GM12878 (cell line): ENCODE measurements around the gene BCHE. TPM values are rescaled to one million over a fixed set of nuclear protein-coding genes. Genes with fewer than 3 reads are reported as not detected.

Source experiments
- ATAC-seq: fragments of 200-7000 bp; cut with Tn5 transposase; 3 replicates; pipeline ENCODE4 v1.9.1; 2020; ENCODE audit warnings: mild to moderate bottlenecking, moderate library complexity
- BruUV-seq: library from RNA; stranded (reverse); fragments of 400-500 nt; replicated peaks from 2 replicates; lab custom pipeline; 2021; lab: Mats Ljungman, UMichigan
- CTCF ChIA-PET: fragments of 300-600 bp; sonication (Branson Sonifier 250); formaldehyde crosslinking; extraction: SDS; loops from one replicate; lab custom pipeline; 2021; ENCODE audit warnings: inconsistent platforms; lab: Yijun Ruan, JAX
- POLR2A ChIA-PET: fragments of 350-600 bp; formaldehyde crosslinking; extraction: SDS; loops from one replicate; lab custom pipeline; 2021; ENCODE audit warnings: inconsistent platforms; lab: Charles Lee
- RAD21 ChIA-PET: fragments of 300-600 bp; sonication (Branson Sonifier 250); formaldehyde crosslinking; loops from one replicate; lab custom pipeline; 2023; ENCODE audit warnings: antibody characterized with exemption; ENCODE audit not compliant: unreplicated experiment; lab: Charles Lee
- SMC1A ChIA-PET: fragments of 300-600 bp; sonication (Branson Sonifier 250); formaldehyde crosslinking; loops from one replicate; lab custom pipeline; 2023; ENCODE audit not compliant: unreplicated experiment, uncharacterized antibody; lab: Charles Lee
- DNase-seq: peaks from one replicate; pipeline ENCODE4 v3.0.0-alpha.2; 2011; ENCODE audit warnings: low read depth, low spot score
- FAIRE-seq: peaks from 3 replicates; lab custom pipeline; 2011; peaks lifted over from hg19 to GRCh38; lab: Jason Lieb, UNC
- H2AFZ ChIP-seq: 2 replicates; pipeline ENCODE4 v1.6.0; 2011; ENCODE audit warnings: low read depth, low read length, control low read depth; ENCODE audit not compliant: control insufficient read depth
- H3K27ac ChIP-seq: 2 replicates; pipeline ENCODE4 v1.5.1; 2011; ENCODE audit warnings: control low read depth; ENCODE audit not compliant: control insufficient read depth, insufficient read depth
- H3K27me3 ChIP-seq, 2 experiments: replicated peaks in 1 of 2; 2 replicates each; pipeline versions ENCODE4 v1.6.0 to v1.6.1; 2011; ENCODE audit warnings: low read length in 1 of 2; ENCODE audit not compliant: control insufficient read depth in 2 of 2, insufficient read depth in 2 of 2
- H3K36me3 ChIP-seq, 2 experiments: 2 replicates each; pipeline ENCODE4 v1.5.1; 2011; ENCODE audit warnings: low read length in 1 of 2; ENCODE audit not compliant: control insufficient read depth in 2 of 2, insufficient read depth in 2 of 2
- H3K4me1 ChIP-seq: 2 replicates; pipeline ENCODE4 v1.6.1; 2011; ENCODE audit warnings: mild to moderate bottlenecking, low read length, moderate library complexity, mixed read lengths; ENCODE audit not compliant: control insufficient read depth, insufficient read depth
- H3K4me2 ChIP-seq: 2 replicates; pipeline ENCODE4 v1.6.0; 2011; ENCODE audit warnings: control low read depth; ENCODE audit not compliant: control insufficient read depth, insufficient read depth
- H3K4me3 ChIP-seq: fragments of 200-600 bp; sonication (generic); 2 replicates; pipeline ENCODE4 v1.5.1; 2016
- H3K79me2 ChIP-seq: 2 replicates; pipeline ENCODE4 v1.6.0; 2011; ENCODE audit warnings: low read length; ENCODE audit not compliant: control insufficient read depth, insufficient read depth
- H3K9ac ChIP-seq: 2 replicates; pipeline ENCODE4 v1.8.0; 2011; ENCODE audit warnings: low read length, control low read depth, mixed read lengths; ENCODE audit not compliant: control insufficient read depth, insufficient read depth
- H3K9me3 ChIP-seq: replicated peaks from 3 replicates; pipeline ENCODE4 v1.5.1; 2011; ENCODE audit warnings: mild to moderate bottlenecking, low read length; ENCODE audit not compliant: control insufficient read depth, insufficient read depth
- H4K20me1 ChIP-seq: 2 replicates; pipeline ENCODE4 v1.6.0; 2011; ENCODE audit not compliant: control insufficient read depth, insufficient read depth
- ATF7 ChIP-seq: fragments of 450-650 bp; IDR thresholded peaks from 2 replicates; pipeline ENCODE4 v1.6.1; 2016; ENCODE audit warnings: low read depth, mild to moderate bottlenecking
- CHD4 ChIP-seq: fragments of 200-600 bp; sonication (generic); IDR thresholded peaks from 2 replicates; pipeline ENCODE4 v1.6.1; 2016; ENCODE audit warnings: mild to moderate bottlenecking
- ELK1 ChIP-seq: IDR thresholded peaks from 2 replicates; pipeline ENCODE4 v1.6.1; 2012; ENCODE audit warnings: low read depth, low read length, improper control_type of control experiment
- LARP7 ChIP-seq: fragments of 450-650 bp; IDR thresholded peaks from 2 replicates; pipeline ENCODE4 v1.6.1; 2017; ENCODE audit warnings: mild to moderate bottlenecking
- MTA2 ChIP-seq: fragments of 450-650 bp; IDR thresholded peaks from 2 replicates; pipeline ENCODE4 v1.6.1; 2016; ENCODE audit warnings: low read depth, mild to moderate bottlenecking, moderate library complexity
- MTA3 ChIP-seq: IDR thresholded peaks from 2 replicates; pipeline ENCODE4 v1.6.1; 2012; ENCODE audit warnings: low read length, inconsistent platforms, borderline replicate concordance
- NFIC ChIP-seq: IDR thresholded peaks from 2 replicates; pipeline ENCODE4 v1.6.1; 2012; ENCODE audit warnings: low read depth, mild to moderate bottlenecking, inconsistent platforms, low read length, moderate library complexity
- POU2F2 ChIP-seq: IDR thresholded peaks from 3 replicates; pipeline ENCODE4 v1.6.1; 2011; ENCODE audit warnings: low read depth, mild to moderate bottlenecking, low read length, borderline replicate concordance
- RBBP5 ChIP-seq: fragments of 200-600 bp; sonication (generic); conservative IDR thresholded peaks from 2 replicates; pipeline ENCODE4 v1.6.1; 2016
- SP1 ChIP-seq: IDR thresholded peaks from one replicate; pipeline ENCODE4 v1.6.1; 2011; ENCODE audit warnings: low read depth, low read length
- TCF3 ChIP-seq: IDR thresholded peaks from 2 replicates; pipeline ENCODE4 v1.6.1; 2012; ENCODE audit warnings: low read depth, mild to moderate bottlenecking, low read length, borderline replicate concordance; ENCODE audit not compliant: insufficient read depth
- YBX1 ChIP-seq: fragments of 450-650 bp; IDR thresholded peaks from 2 replicates; pipeline ENCODE4 v1.6.1; 2016; ENCODE audit warnings: antibody characterized with exemption
- WGBS: methylation state at CpG from one replicate; pipeline ENCODE4 v1.1.6; 2016; ENCODE audit warnings: low lambda C conversion rate; ENCODE audit not compliant: insufficient replicate concordance, insufficient coverage; ENCODE audit errors: missing lambda C conversion rate; 5-methylcytosine and 5-hydroxymethylcytosine counted together
- in situ Hi-C: fragments of 300-500 bp; cut with MboI; formaldehyde crosslinking; loops from 9 replicates; pipeline ENCODE4 v1.14.3; 2018; ENCODE audit warnings: mixed read lengths
- intact Hi-C: fragments of 100-400 bp; cut with micrococcal nuclease; formaldehyde crosslinking; loops from one replicate; pipeline ENCODE4 v1.14.2; 2022; ENCODE audit not compliant: unreplicated experiment
- polyA plus RNA-seq, 11 experiments: library from polyadenylated mRNA; depleted of rRNA in 4 of 11; unstranded in 6 of 11; stranded (reverse) in 5 of 11; fragments of >200 nt; fragmentation: Nextera tagmentation in 4 of 11; fragmentation: Illumina TruSeq in 1 of 11; extraction: Ambion mirVana in 4 of 11; extraction: Trizol in 1 of 11; gene quantifications; 1 replicate in 1 of 11; 2 replicates in 10 of 11; pipeline versions ENCODE4 v1.2.1 to v1.2.3, GENCODE V29; 2011 to 2016; ENCODE audit warnings: inconsistent platforms in 2 of 11, missing spikeins in 2 of 11, low read depth in 1 of 11
- total RNA-seq, 4 experiments: library from RNA; depleted of rRNA in 3 of 4; stranded (reverse); fragments of >200 nt in 3 of 4; fragmentation: Illumina TruSeq in 1 of 4; extraction: Trizol in 1 of 4; gene quantifications; 2 replicates each; pipeline versions ENCODE4 v1.2.1 to v1.2.3, GENCODE V29; 2013 to 2021
- TF ChIP-seq, protein P1 (sequence below): fragments of 450-650 bp; IDR thresholded peaks from 2 replicates; pipeline ENCODE4 v1.6.1; 2016; ENCODE audit warnings: mild to moderate bottlenecking, moderate library complexity, borderline replicate concordance
- TF ChIP-seq, protein P2 (sequence below): fragments of 450-650 bp; formaldehyde crosslinking; IDR thresholded peaks from 2 replicates; pipeline ENCODE4 v1.5.0; 2022; ENCODE audit warnings: mild to moderate bottlenecking, missing genetic modification characterization

Gene BCHE
- total and polyA plus RNA-seq, 10 of the 15 experiments (the other 5 are each of a cell fraction or from before 2014, with no cell fraction given) = 16.8 to 233 (median 29.3) TPM

DNA sequence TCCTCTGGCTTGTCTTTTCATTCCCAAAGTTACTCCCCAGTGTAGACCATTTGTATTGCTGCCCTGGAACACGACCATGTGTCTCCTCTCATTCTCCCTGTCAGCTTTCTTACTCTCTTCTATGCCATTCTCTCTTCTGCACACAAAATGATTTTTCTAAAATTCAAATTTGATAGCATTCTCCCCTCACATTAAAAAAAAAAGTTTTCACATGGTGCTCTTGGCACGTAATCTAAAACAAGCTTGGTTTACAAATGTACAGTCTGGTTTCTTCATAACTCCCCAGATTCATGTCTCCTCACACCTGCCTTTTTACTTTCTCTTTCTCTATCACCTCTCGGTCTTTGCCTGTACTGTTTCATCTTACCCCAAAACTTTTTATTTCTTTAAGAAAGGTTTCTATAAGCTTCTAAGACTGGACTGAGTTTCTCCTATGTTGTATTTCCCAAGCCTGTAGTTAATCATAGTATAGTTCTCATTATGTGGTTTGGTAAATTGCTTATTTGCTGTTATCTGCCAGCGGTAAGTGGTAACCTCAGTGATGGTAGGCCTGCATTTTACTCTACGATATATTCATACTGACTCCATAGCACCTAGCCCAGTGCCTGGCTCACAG, 31.2 kb downstream of the BCHE start (continued):
- TF ChIP-seq, protein P1, sequence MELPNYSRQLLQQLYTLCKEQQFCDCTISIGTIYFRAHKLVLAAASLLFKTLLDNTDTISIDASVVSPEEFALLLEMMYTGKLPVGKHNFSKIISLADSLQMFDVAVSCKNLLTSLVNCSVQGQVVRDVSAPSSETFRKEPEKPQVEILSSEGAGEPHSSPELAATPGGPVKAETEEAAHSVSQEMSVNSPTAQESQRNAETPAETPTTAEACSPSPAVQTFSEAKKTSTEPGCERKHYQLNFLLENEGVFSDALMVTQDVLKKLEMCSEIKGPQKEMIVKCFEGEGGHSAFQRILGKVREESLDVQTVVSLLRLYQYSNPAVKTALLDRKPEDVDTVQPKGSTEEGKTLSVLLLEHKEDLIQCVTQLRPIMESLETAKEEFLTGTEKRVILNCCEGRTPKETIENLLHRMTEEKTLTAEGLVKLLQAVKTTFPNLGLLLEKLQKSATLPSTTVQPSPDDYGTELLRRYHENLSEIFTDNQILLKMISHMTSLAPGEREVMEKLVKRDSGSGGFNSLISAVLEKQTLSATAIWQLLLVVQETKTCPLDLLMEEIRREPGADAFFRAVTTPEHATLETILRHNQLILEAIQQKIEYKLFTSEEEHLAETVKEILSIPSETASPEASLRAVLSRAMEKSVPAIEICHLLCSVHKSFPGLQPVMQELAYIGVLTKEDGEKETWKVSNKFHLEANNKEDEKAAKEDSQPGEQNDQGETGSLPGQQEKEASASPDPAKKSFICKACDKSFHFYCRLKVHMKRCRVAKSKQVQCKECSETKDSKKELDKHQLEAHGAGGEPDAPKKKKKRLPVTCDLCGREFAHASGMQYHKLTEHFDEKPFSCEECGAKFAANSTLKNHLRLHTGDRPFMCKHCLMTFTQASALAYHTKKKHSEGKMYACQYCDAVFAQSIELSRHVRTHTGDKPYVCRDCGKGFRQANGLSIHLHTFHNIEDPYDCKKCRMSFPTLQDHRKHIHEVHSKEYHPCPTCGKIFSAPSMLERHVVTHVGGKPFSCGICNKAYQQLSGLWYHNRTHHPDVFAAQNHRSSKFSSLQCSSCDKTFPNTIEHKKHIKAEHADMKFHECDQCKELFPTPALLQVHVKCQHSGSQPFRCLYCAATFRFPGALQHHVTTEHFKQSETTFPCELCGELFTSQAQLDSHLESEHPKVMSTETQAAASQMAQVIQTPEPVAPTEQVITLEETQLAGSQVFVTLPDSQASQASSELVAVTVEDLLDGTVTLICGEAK = peak; percentile 61; the same call in 1 of the 2 replicates
- TF ChIP-seq RBBP5 (no peak), ATF7 (peak; percentile 20; the same call in 1 of the 2 replicates)

DNA sequence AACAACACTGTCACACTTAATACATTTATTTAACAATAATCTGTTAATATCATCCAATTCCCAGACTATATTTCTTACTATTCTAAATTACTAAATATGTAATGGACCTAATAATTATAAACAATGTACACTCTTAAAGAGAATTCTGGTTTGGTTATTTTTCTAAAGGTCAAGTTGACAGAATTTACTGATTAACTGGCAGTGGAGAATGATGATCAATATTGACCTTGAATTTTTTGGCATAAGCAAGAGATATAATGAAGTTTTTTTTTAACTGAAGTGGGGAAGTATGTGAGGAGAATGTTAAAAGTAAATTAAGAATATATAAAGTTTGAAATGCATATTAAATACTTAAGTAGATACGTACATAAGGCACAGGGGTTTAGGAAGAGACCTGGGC, 33.8 kb downstream of the BCHE start:
- no peak overlapping the region for H2AFZ ChIP-seq
- no peak overlapping the region for H3K4me2 ChIP-seq
- no peaks in the 10 kb centered on the region for H3K79me2 ChIP-seq
- no peak for ATAC-seq
- RAD21 ChIA-PET = interaction anchor here (0.7 to 5.6 kb wide), 6 partner anchors 10 to 119 kb away, joined by 3 to 67 read pairs (median 6); no protein-coding TSS in a partner anchor
- H3K27ac ChIP-seq = no peak overlapping the region
- H3K9me3 ChIP-seq = no peaks in the 10 kb centered on the region
- no peaks in the 10 kb centered on the region for H3K27me3 ChIP-seq
- no peak overlapping the region for H3K4me3 ChIP-seq
- BruUV-seq = no TSS peak
- DNase-seq = no peak
- no peaks in the 10 kb centered on the region for H3K36me3 ChIP-seq
- intact Hi-C loops (no loop called here), in situ Hi-C loops (no loop called here)
- H3K4me1 ChIP-seq = no peaks in the 10 kb centered on the region
- no peak overlapping the region for H3K9ac ChIP-seq
- no peak for FAIRE-seq
- SMC1A ChIA-PET = interaction anchor here (0.6 to 9.1 kb wide), 11 partner anchors 11 to 75 kb away, joined by 3 to 104 read pairs (median 5); partner anchors contain the start of gene BCHE
- CTCF ChIA-PET = interaction anchor here (0.7 to 2.0 kb wide), 3 partner anchors 16 to 128 kb away, joined by 3 to 7 read pairs (median 5); no protein-coding TSS in a partner anchor
- POLR2A ChIA-PET = no interaction called here
- 52% methylated on average over 1 of the region's 1 CpG for WGBS
- H4K20me1 ChIP-seq = no peaks in the 10 kb centered on the region
- TF ChIP-seq SP1 (no peak), CHD4 (no peak), NFIC (no peak), LARP7 (no peak), MTA2 (no peak), MTA3 (no peak), TCF3 (no peak), YBX1 (no peak), ELK1 (no peak), POU2F2 (no peak)
- TF ChIP-seq, protein P2, sequence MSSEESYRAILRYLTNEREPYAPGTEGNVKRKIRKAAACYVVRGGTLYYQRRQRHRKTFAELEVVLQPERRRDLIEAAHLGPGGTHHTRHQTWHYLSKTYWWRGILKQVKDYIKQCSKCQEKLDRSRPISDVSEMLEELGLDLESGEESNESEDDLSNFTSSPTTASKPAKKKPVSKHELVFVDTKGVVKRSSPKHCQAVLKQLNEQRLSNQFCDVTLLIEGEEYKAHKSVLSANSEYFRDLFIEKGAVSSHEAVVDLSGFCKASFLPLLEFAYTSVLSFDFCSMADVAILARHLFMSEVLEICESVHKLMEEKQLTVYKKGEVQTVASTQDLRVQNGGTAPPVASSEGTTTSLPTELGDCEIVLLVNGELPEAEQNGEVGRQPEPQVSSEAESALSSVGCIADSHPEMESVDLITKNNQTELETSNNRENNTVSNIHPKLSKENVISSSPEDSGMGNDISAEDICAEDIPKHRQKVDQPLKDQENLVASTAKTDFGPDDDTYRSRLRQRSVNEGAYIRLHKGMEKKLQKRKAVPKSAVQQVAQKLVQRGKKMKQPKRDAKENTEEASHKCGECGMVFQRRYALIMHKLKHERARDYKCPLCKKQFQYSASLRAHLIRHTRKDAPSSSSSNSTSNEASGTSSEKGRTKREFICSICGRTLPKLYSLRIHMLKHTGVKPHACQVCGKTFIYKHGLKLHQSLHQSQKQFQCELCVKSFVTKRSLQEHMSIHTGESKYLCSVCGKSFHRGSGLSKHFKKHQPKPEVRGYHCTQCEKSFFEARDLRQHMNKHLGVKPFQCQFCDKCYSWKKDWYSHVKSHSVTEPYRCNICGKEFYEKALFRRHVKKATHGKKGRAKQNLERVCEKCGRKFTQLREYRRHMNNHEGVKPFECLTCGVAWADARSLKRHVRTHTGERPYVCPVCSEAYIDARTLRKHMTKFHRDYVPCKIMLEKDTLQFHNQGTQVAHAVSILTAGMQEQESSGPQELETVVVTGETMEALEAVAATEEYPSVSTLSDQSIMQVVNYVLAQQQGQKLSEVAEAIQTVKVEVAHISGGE = no peak
